ENCODE measurements around the gene CERCAM. TPM values are rescaled to one million over a fixed set of nuclear protein-coding genes. Genes with fewer than 3 reads are reported as not detected.

The CERCAM gene, protein sequence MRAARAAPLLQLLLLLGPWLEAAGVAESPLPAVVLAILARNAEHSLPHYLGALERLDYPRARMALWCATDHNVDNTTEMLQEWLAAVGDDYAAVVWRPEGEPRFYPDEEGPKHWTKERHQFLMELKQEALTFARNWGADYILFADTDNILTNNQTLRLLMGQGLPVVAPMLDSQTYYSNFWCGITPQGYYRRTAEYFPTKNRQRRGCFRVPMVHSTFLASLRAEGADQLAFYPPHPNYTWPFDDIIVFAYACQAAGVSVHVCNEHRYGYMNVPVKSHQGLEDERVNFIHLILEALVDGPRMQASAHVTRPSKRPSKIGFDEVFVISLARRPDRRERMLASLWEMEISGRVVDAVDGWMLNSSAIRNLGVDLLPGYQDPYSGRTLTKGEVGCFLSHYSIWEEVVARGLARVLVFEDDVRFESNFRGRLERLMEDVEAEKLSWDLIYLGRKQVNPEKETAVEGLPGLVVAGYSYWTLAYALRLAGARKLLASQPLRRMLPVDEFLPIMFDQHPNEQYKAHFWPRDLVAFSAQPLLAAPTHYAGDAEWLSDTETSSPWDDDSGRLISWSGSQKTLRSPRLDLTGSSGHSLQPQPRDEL
- 96.2 TPM for polyA plus RNA-seq (2013, experiment 1 of 2)
- 100 TPM for polyA plus RNA-seq (2013, experiment 2 of 2)

DNA sequence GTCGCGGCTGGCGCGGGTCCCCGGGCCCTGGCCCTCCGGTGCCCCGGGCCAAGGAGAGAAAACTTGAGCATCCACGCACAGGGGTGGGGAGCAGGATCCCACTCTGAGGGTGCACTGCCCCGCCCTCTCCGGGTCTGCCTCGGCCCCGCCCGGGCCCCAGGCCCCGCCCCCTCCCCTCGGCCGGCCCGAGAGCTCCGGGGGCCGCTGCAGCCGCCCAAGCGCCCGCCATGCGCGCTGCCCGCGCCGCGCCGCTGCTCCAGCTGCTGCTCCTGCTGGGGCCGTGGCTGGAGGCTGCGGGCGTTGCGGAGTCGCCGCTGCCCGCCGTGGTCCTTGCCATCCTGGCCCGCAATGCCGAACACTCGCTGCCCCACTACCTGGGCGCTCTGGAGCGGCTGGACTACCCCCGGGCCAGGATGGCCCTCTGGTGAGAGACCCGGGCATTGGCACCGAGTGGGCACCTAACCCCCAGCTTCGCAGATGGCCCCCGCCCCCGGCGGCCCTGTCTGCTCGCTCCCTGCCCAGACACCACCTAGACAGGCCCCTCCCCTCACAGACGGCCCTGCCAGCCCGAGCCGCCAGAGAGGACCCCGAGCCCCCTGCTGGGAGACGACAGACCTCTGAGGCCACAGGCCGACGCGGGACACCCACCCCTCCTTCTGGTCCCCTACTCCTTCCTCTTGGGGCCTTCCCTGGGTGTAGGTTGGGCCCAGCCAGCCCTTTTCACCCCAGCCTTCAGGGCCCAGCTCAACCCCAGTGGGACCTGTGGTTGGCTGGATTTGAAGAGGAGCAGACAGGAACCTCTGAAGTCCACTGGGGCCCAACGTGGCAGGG, at the start of gene CERCAM:
Gene CERCAM, plus strand, starts transcription at position 207 of the 831 bp plus-strand sequence. Its CDS starts 21 bp downstream, at position 228.
- Histone ChIP-seq H3K9me3 (ENCODE audit: control insufficient read depth, low read length) (no peaks in the 10 kb centered on the region), H3K9ac (ENCODE audit: low read length) (peak within 1 kb of the TSS; percentile 93)

DNA sequence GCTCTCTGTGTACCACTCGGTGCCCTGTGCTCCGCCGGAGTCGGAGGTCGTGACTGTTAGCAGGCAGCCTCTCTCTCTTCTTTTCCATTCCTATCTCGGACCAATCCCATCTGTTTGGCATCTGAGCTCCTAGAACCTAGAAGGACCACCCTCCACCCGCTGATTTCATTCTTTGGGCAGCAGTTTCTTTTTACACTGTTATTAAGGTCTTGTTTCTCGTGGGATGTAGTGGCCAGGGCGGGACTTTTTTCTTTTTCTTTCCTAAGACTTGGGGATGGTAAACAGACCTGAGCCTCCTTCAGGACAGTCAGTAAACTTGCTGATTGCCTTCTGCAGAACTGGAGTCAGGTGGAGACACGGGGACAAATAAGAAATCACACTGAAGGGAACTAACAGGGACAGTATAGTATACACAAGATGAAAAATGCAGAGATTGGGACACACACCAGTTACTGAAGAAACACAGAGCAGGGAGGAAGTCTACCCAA, 49.0 kb upstream of the CERCAM start:
- H3K4me1 ChIP-seq (ENCODE audit: control insufficient read depth, insufficient read depth, low read depth, low read length) = peaks cover 7% of the 10 kb centered on the region
- H3K36me3 ChIP-seq (ENCODE audit: control insufficient read depth in 1 of 2, insufficient read depth in 2 of 2, low read depth in 1 of 2, low read length in 2 of 2) = peaks cover 5 to 13% of the 10 kb centered on the region in 2 experiments
- H3K4me3 ChIP-seq (ENCODE audit: insufficient read depth in 1 of 2, low read depth in 1 of 2, low read length in 2 of 2) = peak overlapping the region; percentile 89 to 94
- H2BK12ac ChIP-seq (ENCODE audit: low read length in 2 of 2) = peak overlapping the region in 1 of 2 experiments; percentile 34
- H2BK15ac ChIP-seq (ENCODE audit: low read depth, poor library complexity, severe bottlenecking) = peak overlapping the region; percentile 86
- H4K91ac ChIP-seq (ENCODE audit: low read length) = peak overlapping the region; percentile 65
- H3K14ac ChIP-seq (ENCODE audit: low read length in 2 of 2) = peak overlapping the region in 1 of 2 experiments; percentile 6
- no peaks in the 10 kb centered on the region for H3K9me3 ChIP-seq (ENCODE audit: control insufficient read depth, low read length)
- peak overlapping the region; percentile 78 for H3K4me2 ChIP-seq (ENCODE audit: low read length, poor library complexity, severe bottlenecking)
- peak overlapping the region; percentile 94 for H4K8ac ChIP-seq (ENCODE audit: low read length)
- no peaks in the 10 kb centered on the region for H3K27me3 ChIP-seq (ENCODE audit: control insufficient read depth in 1 of 2, insufficient read depth in 1 of 2, low read length in 2 of 2)
- H3K79me1 ChIP-seq (replicated peaks; ENCODE audit: low read length, poor library complexity, severe bottlenecking) = peaks cover 24% of the 10 kb centered on the region
- H2BK5ac ChIP-seq (ENCODE audit: low read depth, low read length, poor library complexity, severe bottlenecking) = peak overlapping the region; percentile 82
- 3% methylated on average over 9 of the region's 10 CpGs for WGBS
- H3K9ac ChIP-seq (ENCODE audit: low read length) = peak overlapping the region; percentile 96
- H3K4ac ChIP-seq (ENCODE audit: low read depth in 1 of 2, low read length in 2 of 2) = peak overlapping the region in 1 of 2 experiments; percentile 3
- peak overlapping the region; percentile 93 for H3K27ac ChIP-seq (ENCODE audit: low read length, poor library complexity, severe bottlenecking)
- no peak overlapping the region for H2AK5ac ChIP-seq (ENCODE audit: low read length, severe bottlenecking)
- no peak for DNase-seq
- H3K18ac ChIP-seq (ENCODE audit: low read depth in 1 of 2, low read length in 2 of 2) = peak overlapping the region; percentile 64 to 94
- no peak overlapping the region for H2BK120ac ChIP-seq (ENCODE audit: low read depth, low read length)
- peak overlapping the region; percentile 87 for H2AFZ ChIP-seq (ENCODE audit: low read depth, low read length)
- peak overlapping the region in 1 of 2 experiments; percentile 16 for H3K23ac ChIP-seq (ENCODE audit: low read length in 2 of 2)

More for the DNA sequence above, at the start of gene CERCAM:
- Histone ChIP-seq H3K18ac (ENCODE audit: low read depth in 1 of 2, low read length in 2 of 2) (peak within 1 kb of the TSS; percentile 85 to 89), H2BK5ac (ENCODE audit: low read depth, low read length, poor library complexity, severe bottlenecking) (no peak within 1 kb of the TSS), H3K4me3 (ENCODE audit: insufficient read depth in 1 of 2, low read depth in 1 of 2, low read length in 2 of 2) (peak within 1 kb of the TSS; percentile 71 to 95), H2BK12ac (ENCODE audit: low read length in 2 of 2) (peak within 1 kb of the TSS in 1 of 2 experiments; percentile 55), H4K8ac (ENCODE audit: low read length) (peak within 1 kb of the TSS; percentile 91), H3K4me2 (ENCODE audit: low read length, poor library complexity, severe bottlenecking) (peak within 1 kb of the TSS; percentile 97), H2AFZ (ENCODE audit: low read depth, low read length) (peak within 1 kb of the TSS; percentile 90), H4K91ac (ENCODE audit: low read length) (peak within 1 kb of the TSS; percentile 91), H3K23ac (ENCODE audit: low read length in 2 of 2) (peak within 1 kb of the TSS in 1 of 2 experiments; percentile 28), H3K79me1 (replicated peaks; ENCODE audit: low read length, poor library complexity, severe bottlenecking) (peaks cover 14% of the 10 kb centered on the region), H2BK15ac (ENCODE audit: low read depth, poor library complexity, severe bottlenecking) (peak within 1 kb of the TSS; percentile 97), H3K27me3 (ENCODE audit: control insufficient read depth in 1 of 2, insufficient read depth in 1 of 2, low read length in 2 of 2) (peaks cover 9 to 29% of the 10 kb centered on the region in 2 experiments), H3K36me3 (ENCODE audit: control insufficient read depth in 1 of 2, insufficient read depth in 2 of 2, low read depth in 1 of 2, low read length in 2 of 2) (peaks cover 21 to 22% of the 10 kb centered on the region in 2 experiments), H3K14ac (ENCODE audit: low read length in 2 of 2) (peak within 1 kb of the TSS; percentile 41 to 76), H3K27ac (ENCODE audit: low read length, poor library complexity, severe bottlenecking) (no peak within 1 kb of the TSS), H2BK120ac (ENCODE audit: low read depth, low read length) (peak within 1 kb of the TSS; percentile 64), H2AK5ac (ENCODE audit: low read length, severe bottlenecking) (peak within 1 kb of the TSS; percentile 35), H3K4me1 (ENCODE audit: control insufficient read depth, insufficient read depth, low read depth, low read length) (peaks cover 23% of the 10 kb centered on the region), H3K4ac (ENCODE audit: low read depth in 1 of 2, low read length in 2 of 2) (peak within 1 kb of the TSS; percentile 77 to 88)
- DNase-seq = peak; percentile 62
- WGBS = under 1% methylated on average over 55 of the region's 59 CpGs

DNA sequence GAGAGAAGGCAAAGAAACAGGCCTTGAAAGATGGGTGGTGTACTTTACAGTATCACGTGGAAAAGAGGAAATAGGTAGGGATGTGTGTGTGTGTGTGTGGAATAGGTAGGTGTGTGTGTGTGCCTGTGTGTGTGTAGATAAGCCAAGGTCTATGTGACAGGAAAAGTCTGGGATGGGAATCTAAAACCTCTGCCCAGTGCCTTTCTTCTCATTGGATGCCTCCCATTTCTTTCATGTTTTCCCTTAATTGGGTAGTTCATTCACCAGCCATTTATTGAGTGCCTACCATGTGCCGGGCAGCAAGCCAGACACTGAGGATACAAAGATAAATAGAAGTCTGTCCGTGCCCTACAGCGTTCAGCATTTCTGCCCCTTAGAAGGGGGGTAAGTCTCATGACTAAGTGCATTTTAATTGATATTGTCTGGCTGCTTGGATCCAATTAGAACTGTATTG, 48.4 kb upstream of the CERCAM start:
- Histone ChIP-seq H3K18ac (ENCODE audit: low read depth in 1 of 2, low read length in 2 of 2) (no peak overlapping the region), H3K4me2 (ENCODE audit: low read length, poor library complexity, severe bottlenecking) (peak overlapping the region; percentile 78), H4K91ac (ENCODE audit: low read length) (no peak overlapping the region), H3K4me1 (ENCODE audit: control insufficient read depth, insufficient read depth, low read depth, low read length) (peaks cover 8% of the 10 kb centered on the region), H3K36me3 (ENCODE audit: control insufficient read depth in 1 of 2, insufficient read depth in 2 of 2, low read depth in 1 of 2, low read length in 2 of 2) (peaks cover 5 to 14% of the 10 kb centered on the region in 2 experiments), H3K23ac (ENCODE audit: low read length in 2 of 2) (peak overlapping the region in 1 of 2 experiments; percentile 42), H2BK5ac (ENCODE audit: low read depth, low read length, poor library complexity, severe bottlenecking) (no peak overlapping the region), H3K9ac (ENCODE audit: low read length) (peak overlapping the region; percentile 96), H3K27ac (ENCODE audit: low read length, poor library complexity, severe bottlenecking) (no peak overlapping the region), H3K9me3 (ENCODE audit: control insufficient read depth, low read length) (no peaks in the 10 kb centered on the region), H4K8ac (ENCODE audit: low read length) (no peak overlapping the region), H3K14ac (ENCODE audit: low read length in 2 of 2) (no peak overlapping the region), H2AFZ (ENCODE audit: low read depth, low read length) (no peak overlapping the region), H3K79me1 (replicated peaks; ENCODE audit: low read length, poor library complexity, severe bottlenecking) (peaks cover 25% of the 10 kb centered on the region), H2BK15ac (ENCODE audit: low read depth, poor library complexity, severe bottlenecking) (peak overlapping the region; percentile 54), H3K27me3 (ENCODE audit: control insufficient read depth in 1 of 2, insufficient read depth in 1 of 2, low read length in 2 of 2) (no peaks in the 10 kb centered on the region), H3K4ac (ENCODE audit: low read depth in 1 of 2, low read length in 2 of 2) (no peak overlapping the region), H3K4me3 (ENCODE audit: insufficient read depth in 1 of 2, low read depth in 1 of 2, low read length in 2 of 2) (peak overlapping the region in 1 of 2 experiments; percentile 94), H2BK120ac (ENCODE audit: low read depth, low read length) (no peak overlapping the region), H2BK12ac (ENCODE audit: low read length in 2 of 2) (no peak overlapping the region), H2AK5ac (ENCODE audit: low read length, severe bottlenecking) (no peak overlapping the region)
- WGBS = 76% methylated on average over 4 of the region's 4 CpGs
- no peak for DNase-seq
